Vagina (tissue), 2 donors: ENCODE results near the gene DPP6. TPM values are rescaled to one million over a fixed set of nuclear protein-coding genes. Genes with fewer than 3 reads are reported as not detected.

Experiments used
- DNase-seq, 2 donors: peaks; one replicate each; pipeline ENCODE4 v3.0.0-alpha.2; 2017; ENCODE audit errors: extremely low spot score in 2 of 2
- H3K27ac ChIP-seq: fragments of 200-600 bp; sonication (generic); one replicate; pipeline ENCODE4 v1.5.1; 2019
- H3K27me3 ChIP-seq: fragments of 200-600 bp; sonication (generic); one replicate; pipeline ENCODE4 v1.5.1; 2019
- H3K36me3 ChIP-seq, 2 donors: fragments of 200-600 bp; sonication (generic); one replicate each; pipeline ENCODE4 v1.5.1; 2017 to 2019
- H3K4me1 ChIP-seq: fragments of 200-600 bp; sonication (generic); one replicate; pipeline ENCODE4 v1.5.1; 2019
- H3K4me3 ChIP-seq, 2 donors: fragments of 200-600 bp; sonication (generic); 1 replicate in 1 of 2; 2 replicates in 1 of 2; pipeline ENCODE4 v1.5.1; 2016 to 2019
- H3K9me3 ChIP-seq: fragments of 200-600 bp; sonication (generic); one replicate; pipeline ENCODE4 v1.5.1; 2019
- CTCF ChIP-seq, 3 experiments: fragments of 450-650 bp in 2 of 3; fragments of 200-600 bp in 1 of 3; sonication (generic) in 1 of 3; IDR thresholded peaks; one replicate each; pipeline ENCODE4 v1.5.1; 2017 to 2019; ENCODE audit warnings: antibody characterized with exemption in 3 of 3, mild to moderate bottlenecking in 2 of 3, moderate library complexity in 2 of 3
- POLR2A ChIP-seq, 2 donors: fragments of 450-650 bp; IDR thresholded peaks; one replicate each; pipeline ENCODE4 v1.6.1; 2017; ENCODE audit warnings: antibody characterized with exemption in 2 of 2, mild to moderate bottlenecking in 2 of 2, moderate library complexity in 2 of 2
- POLR2AphosphoS5 ChIP-seq, 2 donors: sonication (generic); formaldehyde crosslinking; IDR thresholded peaks; one replicate each; pipeline ENCODE4 v1.9.0; 2017; ENCODE audit warnings: antibody characterized with exemption in 2 of 2, mild to moderate bottlenecking in 2 of 2, low read depth in 1 of 2; ENCODE audit not compliant: insufficient read depth in 1 of 2
- intact Hi-C: fragments of 100-400 bp; cut with DNase I; formaldehyde crosslinking; loops from one replicate; pipeline ENCODE4 v1.15.1; 2023
- total RNA-seq: library from RNA; depleted of rRNA; stranded (reverse); fragments of >200 nt; gene quantifications from one replicate; pipeline ENCODE4 v1.2.3, GENCODE V29; 2016

The DPP6 gene
- total RNA-seq, 1 donor from 2014 or later = 7.9 TPM

- intact Hi-C loops = no loop called here
- Histone ChIP-seq H3K36me3 (no peaks in the 10 kb centered on the region), H3K4me3 (no peak overlapping the region)
Observed at GRCh38 chr7:154812027-154812426, 759.8 kb downstream of the DPP6 start.

GRCh38 chr7:154817224-154817896 lies 765.2 kb downstream of the DPP6 start:
- Histone ChIP-seq H3K27ac (no peak overlapping the region), H3K27me3 (no peaks in the 10 kb centered on the region), H3K9me3 (no peaks in the 10 kb centered on the region), H3K4me1 (no peaks in the 10 kb centered on the region), H3K4me3 (no peak overlapping the region), H3K36me3 (no peaks in the 10 kb centered on the region)
- TF ChIP-seq CTCF (IDR thresholded peaks at IDR 0.05) = no peak
- TF ChIP-seq POLR2AphosphoS5 (IDR thresholded peaks at IDR 0.05; ENCODE audit: insufficient read depth in 1 of 2, low read depth in 1 of 2) = no peak
- no peak for TF ChIP-seq POLR2A (IDR thresholded peaks at IDR 0.05)
- intact Hi-C loops = no loop called here
- no peak for DNase-seq

More at GRCh38 chr7:154812027-154812426, 759.8 kb downstream of the DPP6 start:
- TF ChIP-seq POLR2AphosphoS5 (IDR thresholded peaks at IDR 0.05; ENCODE audit: insufficient read depth in 1 of 2, low read depth in 1 of 2) = no peak
- TF ChIP-seq POLR2A (IDR thresholded peaks at IDR 0.05) = no peak
- no peak for TF ChIP-seq CTCF (IDR thresholded peaks at IDR 0.05)
- Histone ChIP-seq H3K4me1 (no peaks in the 10 kb centered on the region), H3K27me3 (no peaks in the 10 kb centered on the region), H3K9me3 (peaks cover 4% of the 10 kb centered on the region), H3K27ac (no peak overlapping the region)
- DNase-seq = no peak

DNA sequence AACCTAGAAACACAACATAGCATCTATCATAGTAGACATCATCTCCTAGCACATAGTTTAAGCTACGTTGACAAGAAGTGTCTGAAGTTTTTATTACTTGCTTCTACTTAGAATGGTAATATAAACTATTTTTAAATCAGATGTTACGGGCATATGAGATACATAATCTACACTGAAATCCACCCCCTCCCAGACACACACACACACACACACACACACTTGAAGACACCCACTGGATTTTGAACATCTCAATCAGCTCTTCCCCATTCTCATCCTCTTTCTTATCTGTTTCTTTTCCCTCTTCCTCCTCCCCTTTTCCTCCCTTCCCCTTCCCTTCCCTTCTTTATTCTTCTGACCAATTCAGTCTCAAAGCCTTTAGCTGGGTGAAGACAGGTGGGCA lies 774.8 kb downstream of the DPP6 start:
- Histone ChIP-seq H3K4me3 (no peak overlapping the region), H3K27me3 (no peaks in the 10 kb centered on the region), H3K27ac (no peak overlapping the region), H3K4me1 (no peaks in the 10 kb centered on the region), H3K36me3 (no peaks in the 10 kb centered on the region), H3K9me3 (no peaks in the 10 kb centered on the region)
- no peak for DNase-seq
- TF ChIP-seq CTCF (IDR thresholded peaks at IDR 0.05) (no peak), POLR2A (IDR thresholded peaks at IDR 0.05) (no peak), POLR2AphosphoS5 (IDR thresholded peaks at IDR 0.05; ENCODE audit: insufficient read depth in 1 of 2, low read depth in 1 of 2) (no peak)
- intact Hi-C loops = no loop called here

GRCh38 chr7:154832557-154833138 lies 780.5 kb downstream of the DPP6 start:
- DNase-seq = no peak
- Histone ChIP-seq H3K27ac (no peak overlapping the region), H3K9me3 (no peaks in the 10 kb centered on the region), H3K4me1 (no peaks in the 10 kb centered on the region), H3K36me3 (no peaks in the 10 kb centered on the region), H3K27me3 (no peaks in the 10 kb centered on the region), H3K4me3 (no peak overlapping the region)
- intact Hi-C loops = no loop called here
- TF ChIP-seq POLR2A (IDR thresholded peaks at IDR 0.05) = no peak
- no peak for TF ChIP-seq CTCF (IDR thresholded peaks at IDR 0.05)
- no peak for TF ChIP-seq POLR2AphosphoS5 (IDR thresholded peaks at IDR 0.05; ENCODE audit: insufficient read depth in 1 of 2, low read depth in 1 of 2)

DNA sequence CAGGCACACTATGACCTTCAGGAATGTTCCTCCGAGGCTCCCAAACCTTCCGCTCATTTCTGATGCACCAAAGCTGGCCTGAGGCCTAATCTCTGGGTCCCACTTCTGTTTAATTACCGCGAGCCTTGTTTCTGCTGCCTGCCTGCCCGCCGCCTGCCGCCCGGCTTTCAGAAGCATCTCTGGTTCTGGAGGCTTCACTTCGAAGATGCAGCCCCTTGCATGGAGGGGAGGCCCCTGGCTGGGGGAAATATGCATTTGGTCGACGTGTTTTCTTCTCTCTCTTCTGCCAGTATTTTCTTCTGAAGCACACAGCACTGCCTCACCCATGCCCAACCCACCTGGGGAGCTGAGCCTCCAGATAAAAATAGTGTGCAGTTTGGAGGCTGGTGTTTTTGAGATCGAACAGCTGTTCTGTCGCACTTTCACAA lies 783.8 kb downstream of the DPP6 start:
- no peak overlapping the region for H3K27ac ChIP-seq
- no peak for DNase-seq
- H3K9me3 ChIP-seq = no peaks in the 10 kb centered on the region
- H3K4me3 ChIP-seq = no peak overlapping the region
- intact Hi-C loops = no loop called here
- TF ChIP-seq CTCF (IDR thresholded peaks at IDR 0.05) (no peak), POLR2A (IDR thresholded peaks at IDR 0.05) (no peak), POLR2AphosphoS5 (IDR thresholded peaks at IDR 0.05; ENCODE audit: insufficient read depth in 1 of 2, low read depth in 1 of 2) (no peak)
- no peaks in the 10 kb centered on the region for H3K4me1 ChIP-seq
- no peaks in the 10 kb centered on the region for H3K36me3 ChIP-seq
- H3K27me3 ChIP-seq = no peaks in the 10 kb centered on the region
